ENCODE measurements around the gene SERPING1. TPM values are rescaled to one million over a fixed set of nuclear protein-coding genes. Genes with fewer than 3 reads are reported as not detected.

SERPING1 gene
- total and polyA plus RNA-seq, 2 of the 13 experiments (the other 11 are each of a cell fraction or from before 2014, with no cell fraction given): 2.0 to 10.4 TPM

GRCh38 chr11:57567515-57568329 is 29.8 kb upstream of the SERPING1 start, which contains the start of gene UBE2L6 (continued):
- TF ChIP-seq ZNF546 (CRISPR knock-in tag; conservative IDR thresholded peaks at IDR 0.05) (no peak; the same call in 1 of the 2 replicates), ZNF776 (CRISPR knock-in tag; IDR thresholded peaks at IDR 0.05) (peak; percentile 50; the same call in 1 of the 2 replicates), RBM39 (IDR thresholded peaks at IDR 0.05; ENCODE audit: low read depth, low read length, poor library complexity, severe bottlenecking) (peak; percentile 25), ZNF503 (CRISPR knock-in tag; IDR thresholded peaks at IDR 0.05) (no peak), HES4 (CRISPR knock-in tag; IDR thresholded peaks at IDR 0.05; ENCODE audit: borderline replicate concordance) (no peak; the same call in 1 of the 2 replicates), THAP8 (CRISPR knock-in tag; IDR thresholded peaks at IDR 0.05; ENCODE audit: borderline replicate concordance) (no peak), ZNF501 (CRISPR knock-in tag; IDR thresholded peaks at IDR 0.05) (peak; percentile 55; the same call in 1 of the 2 replicates), ZNF292 (CRISPR knock-in tag; IDR thresholded peaks at IDR 0.05; ENCODE audit: borderline replicate concordance, low read depth) (peak; percentile 61; the same call in 1 of the 2 replicates), ZIK1 (CRISPR knock-in tag; IDR thresholded peaks at IDR 0.05; ENCODE audit: borderline replicate concordance, low read depth) (no peak), ZNF891 (CRISPR knock-in tag; IDR thresholded peaks at IDR 0.05) (peak; percentile 82), CENPX (CRISPR knock-in tag; IDR thresholded peaks at IDR 0.05) (no peak), ZBTB7A (CRISPR knock-in tag; IDR thresholded peaks at IDR 0.05) (peak; percentile 40; the same call in 1 of the 2 replicates), ZNF441 (CRISPR knock-in tag; IDR thresholded peaks at IDR 0.05; ENCODE audit: borderline replicate concordance) (0 out of 2 replicates have a peak, but pooled peaks have one; percentile 40), POGK (CRISPR knock-in tag; conservative IDR thresholded peaks at IDR 0.05) (no peak), ZNF256 (CRISPR knock-in tag; conservative IDR thresholded peaks at IDR 0.05) (0 out of 2 replicates have a peak, but pooled peaks have one; percentile 19), SAP130 (CRISPR knock-in tag; IDR thresholded peaks at IDR 0.05; ENCODE audit: low read depth) (peak; percentile 56; the same call in 1 of the 2 replicates), PRDM10 (CRISPR knock-in tag; IDR thresholded peaks at IDR 0.05; ENCODE audit: low read depth) (no peak), TARDBP (CRISPR knock-in tag; IDR thresholded peaks at IDR 0.05) (no peak)
